BLaER1 treated with 17β-estradiol and CSF1 and Interleukin-3, amounts not matched to agents 10 nM and 100 nM (cell line): ENCODE data around the gene DUSP9.
A peak's percentile ranks its signal among the peaks of the same experiment; 100 is the strongest.

ENCODE experiments used
- H3K27ac ChIP-seq, 11 experiments: shearing (Covaris generic); formaldehyde crosslinking; 2 replicates each; pipeline ENCODE4 v1.8.1; 2022
- H3K27me3 ChIP-seq, 11 experiments: shearing (Covaris generic); formaldehyde crosslinking; 2 replicates each; pipeline ENCODE4 v1.8.1; 2022
- H3K36me3 ChIP-seq, 11 experiments: shearing (Covaris generic); formaldehyde crosslinking; 2 replicates each; pipeline ENCODE4 v1.8.1; 2022
- H3K4me1 ChIP-seq, 10 experiments: shearing (Covaris generic); formaldehyde crosslinking; 2 replicates each; pipeline ENCODE4 v1.8.1; 2022
- H3K4me2 ChIP-seq, 11 experiments: shearing (Covaris generic); formaldehyde crosslinking; 2 replicates each; pipeline ENCODE4 v1.8.1; 2022
- H3K4me3 ChIP-seq, 10 experiments: shearing (Covaris generic); formaldehyde crosslinking; 2 replicates each; pipeline ENCODE4 v1.8.1; 2022
- H3K9ac ChIP-seq, 11 experiments: shearing (Covaris generic); formaldehyde crosslinking; 2 replicates each; pipeline ENCODE4 v1.8.1; 2022
- H3K9me3 ChIP-seq, 11 experiments: shearing (Covaris generic); formaldehyde crosslinking; replicated peaks in 1 of 11; 2 replicates each; pipeline ENCODE4 v1.8.1; 2022
- H4K20me1 ChIP-seq, 11 experiments: shearing (Covaris generic); formaldehyde crosslinking; 2 replicates each; pipeline ENCODE4 v1.8.1; 2022
- Cebpa-rat ChIP-seq, 11 experiments: shearing (Covaris generic); IDR thresholded peaks; 2 replicates each; pipeline ENCODE4 v1.8.1; 2022

Gene DUSP9

DNA sequence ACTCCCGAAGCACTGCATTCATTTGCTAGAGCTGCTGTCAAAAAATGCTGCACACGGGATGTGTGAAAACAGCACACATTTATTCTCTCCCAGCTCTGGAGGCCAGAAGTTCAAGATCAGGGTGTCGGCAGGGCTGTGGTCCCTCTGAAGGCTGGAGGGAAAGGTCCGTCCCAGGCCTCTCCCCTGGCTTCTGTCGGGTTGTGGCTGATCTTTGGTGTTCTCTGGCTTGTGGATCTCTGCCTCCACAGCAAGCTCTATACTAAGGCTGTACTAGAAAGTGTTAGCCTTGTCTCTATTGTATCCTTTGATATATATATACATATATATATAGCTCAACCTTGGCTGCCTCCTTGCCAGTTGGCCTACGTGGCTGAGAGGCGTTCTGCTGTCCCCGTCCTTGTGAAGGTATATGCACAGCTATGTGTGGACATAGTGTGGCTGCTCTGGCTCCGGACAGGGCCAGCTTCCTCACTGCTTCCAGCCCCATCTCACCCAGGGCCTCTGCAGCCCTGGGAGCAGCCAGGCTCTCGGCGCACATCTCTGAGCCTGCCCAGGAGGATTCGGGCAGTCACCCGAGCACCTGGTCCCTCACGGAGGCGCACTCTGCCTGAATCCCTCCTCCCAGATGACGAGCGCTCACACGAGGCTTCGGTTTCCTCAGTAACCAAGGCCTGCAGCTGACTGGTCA lies 15.0 kb upstream of the DUSP9 start:
- H3K9me3 ChIP-seq: peaks cover 13 to 32% (median 24%) of the 10 kb centered on the region in 11 experiments
- H3K4me3 ChIP-seq: no peak overlapping the region
- peaks cover 0 to 39% (median 31%) of the 10 kb centered on the region in 10 experiments; a peak in 16 of 20 replicates for H3K4me1 ChIP-seq
- H3K36me3 ChIP-seq: no peaks in the 10 kb centered on the region
- no peak overlapping the region for H3K9ac ChIP-seq
- H3K27ac ChIP-seq: no peak overlapping the region
- no peak for TF ChIP-seq Cebpa-rat (IDR thresholded peaks at IDR 0.05)
- peaks cover 73 to 100% (median 98%) of the 10 kb centered on the region in 11 experiments for H3K27me3 ChIP-seq
- peaks cover 0 to 38% (median 7%) of the 10 kb centered on the region in 11 experiments; a peak in 6 of 22 replicates for H4K20me1 ChIP-seq
- no peak overlapping the region for H3K4me2 ChIP-seq

DNA sequence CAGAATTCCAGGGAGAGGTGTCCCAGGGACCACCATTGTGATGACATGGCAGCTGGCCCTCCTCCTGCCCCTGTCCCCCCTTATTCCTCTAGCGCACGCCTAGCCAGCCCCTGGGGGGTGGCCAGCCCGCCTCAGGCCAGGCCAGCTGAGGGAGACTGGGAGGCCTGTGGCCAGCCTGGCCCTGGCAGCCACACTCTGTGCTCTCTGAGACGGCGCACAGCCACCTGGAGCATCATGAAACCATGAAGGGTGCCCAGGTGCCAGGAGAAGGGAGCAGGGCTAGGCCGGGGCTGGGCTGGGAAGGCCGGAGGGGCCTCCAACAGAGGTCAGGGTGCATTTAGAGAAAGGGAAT lies 14.4 kb upstream of the DUSP9 start:
- H4K20me1 ChIP-seq: peaks cover 0 to 43% (median 9%) of the 10 kb centered on the region in 11 experiments; a peak in 8 of 22 replicates
- H3K4me1 ChIP-seq: peaks cover 0 to 39% (median 35%) of the 10 kb centered on the region in 10 experiments; a peak in 16 of 20 replicates
- no peak overlapping the region for H3K4me3 ChIP-seq
- H3K9ac ChIP-seq: no peak overlapping the region
- H3K36me3 ChIP-seq: no peaks in the 10 kb centered on the region
- no peak overlapping the region for H3K4me2 ChIP-seq
- H3K27ac ChIP-seq: no peak overlapping the region
- peaks cover 68 to 100% (median 98%) of the 10 kb centered on the region in 11 experiments for H3K27me3 ChIP-seq
- TF ChIP-seq Cebpa-rat (IDR thresholded peaks at IDR 0.05): no peak
- H3K9me3 ChIP-seq: peaks cover 13 to 32% (median 24%) of the 10 kb centered on the region in 11 experiments

DNA sequence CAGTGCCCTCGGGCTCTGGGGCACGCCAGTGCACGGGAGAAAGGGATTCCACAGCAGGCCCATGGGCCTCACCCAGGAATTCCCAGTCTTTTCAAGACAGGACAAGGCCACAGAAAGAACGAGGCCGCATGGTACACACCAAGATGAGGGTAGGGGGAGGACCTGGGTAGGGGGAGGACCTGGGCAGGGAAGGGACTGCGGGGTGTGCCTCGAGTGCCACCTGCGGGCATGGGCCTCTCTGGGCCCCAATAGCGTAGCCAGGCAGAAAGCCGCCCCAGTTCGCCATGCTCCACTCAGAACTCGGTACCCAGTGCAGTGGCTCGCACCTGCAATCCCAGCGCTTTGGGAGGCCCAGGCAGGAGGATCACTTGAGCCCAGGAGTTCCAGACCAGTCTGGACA lies 14.0 kb upstream of the DUSP9 start:
- Histone ChIP-seq H3K36me3 (no peaks in the 10 kb centered on the region), H3K4me1 (peaks cover 0 to 39% (median 35%) of the 10 kb centered on the region in 10 experiments; a peak in 16 of 20 replicates), H3K9me3 (peaks cover 13 to 32% (median 24%) of the 10 kb centered on the region in 11 experiments), H3K27me3 (peaks cover 63 to 100% (median 96%) of the 10 kb centered on the region in 11 experiments), H3K9ac (no peak overlapping the region), H3K27ac (no peak overlapping the region), H4K20me1 (peaks cover 0 to 44% (median 9%) of the 10 kb centered on the region in 11 experiments; a peak in 8 of 22 replicates), H3K4me2 (no peak overlapping the region), H3K4me3 (no peak overlapping the region)
- TF ChIP-seq Cebpa-rat (IDR thresholded peaks at IDR 0.05): no peak

DNA sequence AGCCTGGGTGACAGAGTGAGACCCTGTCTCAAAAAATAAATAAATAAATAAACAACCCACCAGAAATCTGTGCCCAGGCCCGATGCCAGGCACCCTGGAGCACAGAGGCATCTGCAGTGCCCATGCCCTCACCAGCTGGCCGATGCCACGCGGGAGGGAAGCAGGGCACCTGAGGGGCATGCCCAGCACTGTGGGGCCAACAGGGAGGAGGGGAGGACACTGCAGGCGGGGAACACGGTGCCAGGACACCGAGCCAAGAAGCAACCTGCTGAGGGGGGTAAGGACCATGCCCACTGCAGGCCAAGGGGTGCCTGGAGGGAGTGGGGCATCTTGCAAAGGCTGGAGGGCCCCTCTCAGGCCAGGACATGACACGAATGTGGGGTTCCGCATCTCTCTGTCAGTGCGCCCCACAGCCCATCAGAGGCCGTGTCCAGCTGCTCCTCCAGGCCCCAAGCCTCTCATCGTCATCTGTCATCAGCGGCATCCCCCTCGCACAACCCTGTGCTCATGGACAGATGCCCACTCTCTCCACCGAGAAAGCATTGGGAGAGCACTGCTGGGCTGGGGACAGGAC lies 13.3 kb upstream of the DUSP9 start:
- Histone ChIP-seq H4K20me1 (peaks cover 0 to 47% (median 9%) of the 10 kb centered on the region in 11 experiments; a peak in 8 of 22 replicates), H3K27me3 (peaks cover 57 to 100% (median 96%) of the 10 kb centered on the region in 11 experiments), H3K4me1 (peaks cover 0 to 39% (median 35%) of the 10 kb centered on the region in 10 experiments; a peak in 16 of 20 replicates), H3K9me3 (peaks cover 13 to 32% (median 24%) of the 10 kb centered on the region in 11 experiments), H3K4me2 (no peak overlapping the region), H3K27ac (no peak overlapping the region), H3K36me3 (no peaks in the 10 kb centered on the region), H3K9ac (no peak overlapping the region), H3K4me3 (no peak overlapping the region)
- TF ChIP-seq Cebpa-rat (IDR thresholded peaks at IDR 0.05): no peak

DNA sequence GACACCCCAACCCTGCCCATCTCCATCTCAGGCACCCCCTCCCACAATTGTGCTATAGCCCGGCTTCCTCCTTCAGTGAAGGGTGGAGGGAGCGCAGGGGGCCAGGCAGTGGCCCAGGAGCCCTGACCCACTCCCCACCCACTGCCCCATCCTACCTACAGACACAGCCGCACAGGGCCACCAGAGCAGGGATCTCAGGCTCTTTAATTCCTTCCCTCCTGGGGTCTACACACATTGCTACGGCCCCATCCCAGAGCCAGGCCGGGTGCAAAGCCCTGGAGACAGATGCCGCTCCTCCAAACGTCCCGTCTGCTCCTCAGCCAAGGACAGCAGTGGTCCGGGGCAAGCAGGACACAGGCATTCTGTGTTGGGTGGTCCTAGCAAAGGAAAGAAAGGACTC lies 12.8 kb upstream of the DUSP9 start:
- Histone ChIP-seq H3K36me3 (no peaks in the 10 kb centered on the region), H3K4me1 (peaks cover 0 to 39% (median 38%) of the 10 kb centered on the region in 10 experiments; a peak in 16 of 20 replicates), H3K27ac (no peak overlapping the region), H3K9ac (no peak overlapping the region), H4K20me1 (peaks cover 0 to 51% (median 9%) of the 10 kb centered on the region in 11 experiments; a peak in 9 of 22 replicates), H3K9me3 (peaks cover 13 to 32% (median 24%) of the 10 kb centered on the region in 11 experiments), H3K4me3 (no peak overlapping the region), H3K27me3 (peaks cover 51 to 100% (median 95%) of the 10 kb centered on the region in 11 experiments), H3K4me2 (no peak overlapping the region)
- no peak for TF ChIP-seq Cebpa-rat (IDR thresholded peaks at IDR 0.05)

DNA sequence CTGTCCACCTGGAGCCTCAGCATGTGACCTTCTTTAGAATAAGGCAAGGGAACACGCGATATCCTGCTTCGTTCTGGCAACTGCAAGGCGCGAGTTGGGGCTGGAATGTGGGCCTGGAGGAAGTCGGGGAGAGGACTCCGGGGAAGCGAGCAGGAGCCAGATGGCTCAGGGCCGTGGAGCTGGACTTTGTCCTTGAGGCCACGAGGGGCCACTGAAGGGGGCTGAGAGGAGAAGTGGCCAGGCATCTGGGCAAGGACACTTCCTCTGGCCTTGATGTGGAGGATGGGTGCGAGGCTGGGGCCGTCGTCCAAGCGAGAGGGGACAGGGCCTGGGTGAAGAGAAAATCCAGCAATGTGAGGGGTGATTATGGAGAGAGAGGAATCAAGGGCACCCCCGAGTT lies 12.2 kb upstream of the DUSP9 start:
- Histone ChIP-seq H3K27me3 (peaks cover 45 to 100% (median 91%) of the 10 kb centered on the region in 11 experiments), H3K27ac (no peak overlapping the region), H3K9ac (no peak overlapping the region), H4K20me1 (peaks cover 0 to 51% (median 9%) of the 10 kb centered on the region in 11 experiments; a peak in 9 of 22 replicates), H3K4me3 (no peak overlapping the region), H3K4me2 (no peak overlapping the region), H3K9me3 (peaks cover 13 to 32% (median 24%) of the 10 kb centered on the region in 11 experiments), H3K4me1 (peaks cover 3 to 45% (median 44%) of the 10 kb centered on the region in 10 experiments; a peak in 17 of 20 replicates), H3K36me3 (no peaks in the 10 kb centered on the region)
- no peak for TF ChIP-seq Cebpa-rat (IDR thresholded peaks at IDR 0.05)

DNA sequence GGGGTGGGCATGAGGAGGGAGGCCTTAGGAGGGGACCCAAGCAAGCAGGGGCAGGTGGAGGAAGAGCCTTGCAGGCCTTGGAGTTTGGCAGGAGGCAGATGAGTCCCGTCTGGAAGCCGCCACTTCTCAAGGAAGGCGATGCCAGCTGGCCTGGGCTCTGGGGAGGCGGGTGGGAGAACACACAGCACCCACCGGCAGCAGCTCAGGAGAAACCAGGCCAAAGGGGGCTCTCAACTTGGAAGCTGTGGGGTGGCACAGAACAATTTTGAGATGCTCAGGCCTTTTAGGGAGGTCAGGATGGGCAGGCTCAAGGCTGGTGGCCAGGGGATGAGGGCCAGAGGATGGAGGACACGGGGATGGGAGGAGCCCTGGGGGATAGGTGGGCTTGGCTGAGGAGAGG lies 11.6 kb upstream of the DUSP9 start:
- H3K36me3 ChIP-seq: no peaks in the 10 kb centered on the region
- H4K20me1 ChIP-seq: peaks cover 0 to 51% (median 9%) of the 10 kb centered on the region in 11 experiments; a peak in 9 of 22 replicates
- H3K4me3 ChIP-seq: no peak overlapping the region
- TF ChIP-seq Cebpa-rat (IDR thresholded peaks at IDR 0.05): no peak
- H3K4me1 ChIP-seq: peaks cover 8 to 51% (median 50%) of the 10 kb centered on the region in 10 experiments; a peak in 18 of 20 replicates
- peak overlapping the region in 7 of 11 experiments; percentile 26 to 87 (median 78); a peak in 12 of 22 replicates for H3K4me2 ChIP-seq
- H3K9me3 ChIP-seq: peaks cover 13 to 28% (median 22%) of the 10 kb centered on the region in 11 experiments
- H3K9ac ChIP-seq: no peak overlapping the region
- peaks cover 40 to 100% (median 85%) of the 10 kb centered on the region in 11 experiments for H3K27me3 ChIP-seq
- no peak overlapping the region for H3K27ac ChIP-seq

DNA sequence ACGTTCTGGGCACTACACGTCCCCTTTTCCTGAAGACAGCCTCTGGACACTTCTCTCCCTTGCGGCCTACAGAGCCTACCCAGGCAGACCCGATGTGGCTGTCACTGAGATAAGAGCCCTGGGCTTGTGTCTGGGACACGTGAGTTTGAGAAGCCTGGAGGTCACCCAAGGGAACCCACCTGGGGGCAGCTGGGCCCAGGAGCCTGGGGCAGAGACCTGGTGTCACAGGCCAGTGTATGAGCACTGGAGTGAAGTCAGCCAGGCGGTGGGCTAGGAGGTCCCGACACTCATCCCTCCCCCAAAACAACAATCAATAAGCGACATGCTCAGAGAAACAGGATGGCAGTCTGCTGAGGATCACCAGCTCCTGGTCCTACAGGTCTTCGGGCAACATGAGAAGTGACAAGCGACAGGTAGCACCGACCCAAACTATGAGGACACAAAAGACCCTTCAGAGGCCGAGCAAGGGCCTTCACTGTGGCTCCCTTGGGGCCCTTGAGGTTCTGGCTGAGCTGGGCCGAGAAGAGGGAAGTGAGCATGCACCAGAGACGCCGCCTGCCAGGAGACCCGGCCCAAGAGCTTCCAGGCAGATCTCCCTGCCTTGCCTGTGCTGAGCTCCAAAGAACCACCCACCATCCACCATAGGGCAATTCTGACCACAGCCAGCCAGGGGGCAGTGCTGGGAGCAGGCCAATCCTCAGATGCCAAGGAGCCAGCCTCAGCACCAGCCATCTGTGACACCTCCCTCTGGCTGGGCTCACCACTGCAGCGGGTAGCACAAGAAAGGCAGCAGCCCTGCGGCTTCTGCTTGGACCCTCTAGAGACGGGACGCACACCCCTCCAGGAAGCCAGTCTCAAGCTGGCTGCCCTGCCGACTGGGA lies 11.0 kb upstream of the DUSP9 start:
- Histone ChIP-seq H3K9me3 (peaks cover 8 to 21% (median 16%) of the 10 kb centered on the region in 11 experiments), H3K4me3 (no peak overlapping the region), H3K4me1 (peaks cover 15 to 57% (median 56%) of the 10 kb centered on the region in 10 experiments; a peak in 19 of 20 replicates), H3K27ac (no peak overlapping the region), H4K20me1 (peaks cover 0 to 51% (median 9%) of the 10 kb centered on the region in 11 experiments; a peak in 9 of 22 replicates), H3K36me3 (no peaks in the 10 kb centered on the region), H3K9ac (no peak overlapping the region), H3K27me3 (peaks cover 33 to 100% (median 80%) of the 10 kb centered on the region in 11 experiments), H3K4me2 (peak overlapping the region in 10 of 11 experiments; percentile 15 to 87 (median 70); a peak in 18 of 22 replicates)
- no peak for TF ChIP-seq Cebpa-rat (IDR thresholded peaks at IDR 0.05)
